Retina (tissue), 1 donor: ENCODE data around the gene KLB.
"Not testable (repeated sequence)": the region's sequence is repeated elsewhere in the genome, so short reads cannot be mapped to it uniquely, and the experiment has no call there.

Experiments used
- DNase-seq: peaks from one replicate; pipeline ENCODE4 v3.0.0-alpha.2; 2016

KLB gene

DNA sequence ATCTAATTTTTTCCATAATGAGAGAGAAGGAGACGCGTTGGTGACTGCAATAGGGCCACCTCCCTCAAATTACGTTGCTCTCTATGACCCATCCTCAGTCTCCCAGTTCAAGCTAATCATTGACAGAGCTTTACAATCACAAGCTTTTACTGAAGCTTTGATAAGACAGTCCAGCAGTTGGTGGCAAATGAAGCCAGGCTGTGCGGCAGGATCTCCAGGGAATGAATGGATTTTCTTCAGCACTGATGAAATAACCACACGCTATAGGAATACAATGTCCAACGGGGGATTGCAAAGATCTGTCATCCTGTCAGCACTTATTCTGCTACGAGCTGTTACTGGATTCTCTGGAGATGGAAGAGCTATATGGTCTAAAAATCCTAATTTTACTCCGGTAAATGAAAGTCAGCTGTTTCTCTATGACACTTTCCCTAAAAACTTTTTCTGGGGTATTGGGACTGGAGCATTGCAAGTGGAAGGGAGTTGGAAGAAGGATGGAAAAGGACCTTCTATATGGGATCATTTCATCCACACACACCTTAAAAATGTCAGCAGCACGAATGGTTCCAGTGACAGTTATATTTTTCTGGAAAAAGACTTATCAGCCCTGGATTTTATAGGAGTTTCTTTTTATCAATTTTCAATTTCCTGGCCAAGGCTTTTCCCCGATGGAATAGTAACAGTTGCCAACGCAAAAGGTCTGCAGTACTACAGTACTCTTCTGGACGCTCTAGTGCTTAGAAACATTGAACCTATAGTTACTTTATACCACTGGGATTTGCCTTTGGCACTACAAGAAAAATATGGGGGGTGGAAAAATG, at the start of gene KLB:
KLB (plus strand) TSS at position 168 of the 821 bp plus-strand sequence; CDS start at position 188, 20 bp downstream.
- peak; percentile 3 for DNase-seq

DNA sequence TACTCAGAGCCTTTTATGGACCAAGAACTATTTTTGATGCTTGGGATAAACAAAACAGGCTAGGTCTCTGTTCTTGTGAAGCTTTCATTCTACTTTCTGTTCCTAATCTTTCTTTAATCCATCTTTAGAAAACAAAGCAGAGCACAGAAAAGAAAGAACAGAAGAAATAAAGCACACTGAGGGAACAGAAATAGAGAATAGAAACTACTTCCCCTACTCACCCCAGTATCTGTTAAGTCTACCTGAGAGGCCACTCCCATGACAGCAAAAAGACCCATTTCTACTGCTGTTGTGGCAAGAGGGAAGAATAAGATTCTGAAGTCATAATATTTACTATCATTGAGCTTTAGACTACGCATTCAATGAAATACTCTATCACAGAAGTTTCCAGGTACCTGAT, 49.7 kb upstream of the KLB start:
- DNase-seq: no peak

DNA sequence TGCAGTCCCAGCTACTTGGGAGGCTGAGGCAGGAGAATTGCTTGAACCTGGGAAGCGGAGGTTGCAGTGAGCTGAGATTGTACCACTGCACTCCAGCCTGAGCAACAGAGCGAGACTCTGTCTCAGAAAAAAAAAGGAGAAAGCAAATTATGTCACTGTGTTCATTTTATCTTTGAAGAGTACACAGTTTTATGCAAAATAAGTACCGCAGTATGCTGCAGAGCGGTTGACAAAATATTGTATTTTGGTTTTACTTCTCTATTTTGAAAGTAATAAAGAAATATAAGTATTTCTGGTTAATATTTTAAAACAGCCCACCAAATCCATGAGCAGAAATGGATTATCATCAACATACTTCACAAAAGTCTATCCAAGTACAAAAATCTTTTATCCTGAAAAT, 46.1 kb upstream of the KLB start:
- not testable (repeated sequence) for DNase-seq

DNA sequence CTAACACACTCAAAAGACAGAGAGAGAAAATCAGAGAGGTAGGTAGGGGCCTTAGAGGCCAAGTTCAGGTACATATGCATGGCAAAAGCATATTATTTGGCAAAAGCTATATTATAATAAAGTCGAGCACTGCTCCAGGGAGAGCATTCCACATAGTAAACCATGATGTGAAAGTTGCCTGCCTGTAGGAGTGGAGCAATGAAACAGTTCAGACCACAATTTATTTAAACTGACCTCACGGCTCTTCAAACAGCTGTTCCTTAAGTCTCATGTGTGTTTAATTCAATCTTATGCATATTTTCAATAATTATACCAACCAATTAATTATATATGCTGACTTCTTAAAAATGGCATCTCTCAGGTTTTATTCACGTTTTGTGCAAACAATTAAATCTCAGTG, 43.9 kb upstream of the KLB start:
- no peak for DNase-seq

DNA sequence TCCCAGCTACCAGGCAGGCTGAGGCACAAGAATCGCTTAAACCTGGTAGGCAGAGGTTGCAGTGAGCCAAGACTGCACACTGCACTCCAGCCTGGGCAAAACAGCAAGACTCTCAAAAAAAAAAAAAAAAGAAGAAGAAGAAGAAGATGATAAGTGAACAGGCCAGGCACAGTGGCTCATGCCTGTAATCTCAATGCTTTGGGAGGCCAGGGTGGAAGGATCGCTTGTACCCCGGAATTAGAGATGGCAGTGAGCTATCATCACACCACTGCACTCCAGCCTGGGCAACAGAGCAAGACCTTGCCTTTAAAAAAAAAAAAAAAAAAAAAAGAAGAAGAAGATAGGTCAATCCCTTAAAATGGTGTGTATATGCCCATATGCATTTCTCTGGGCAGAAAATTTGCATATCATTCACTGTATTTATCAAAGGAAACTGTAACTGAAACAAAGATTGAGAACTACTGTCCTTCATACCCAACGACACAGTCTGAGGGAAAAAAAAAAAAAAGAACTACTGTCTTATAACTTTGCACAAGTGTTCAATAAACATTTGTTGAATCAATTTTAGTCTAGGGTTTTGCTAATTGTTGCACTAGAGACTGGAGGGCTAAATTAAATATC, 42.8 kb upstream of the KLB start:
- DNase-seq: no peak

DNA sequence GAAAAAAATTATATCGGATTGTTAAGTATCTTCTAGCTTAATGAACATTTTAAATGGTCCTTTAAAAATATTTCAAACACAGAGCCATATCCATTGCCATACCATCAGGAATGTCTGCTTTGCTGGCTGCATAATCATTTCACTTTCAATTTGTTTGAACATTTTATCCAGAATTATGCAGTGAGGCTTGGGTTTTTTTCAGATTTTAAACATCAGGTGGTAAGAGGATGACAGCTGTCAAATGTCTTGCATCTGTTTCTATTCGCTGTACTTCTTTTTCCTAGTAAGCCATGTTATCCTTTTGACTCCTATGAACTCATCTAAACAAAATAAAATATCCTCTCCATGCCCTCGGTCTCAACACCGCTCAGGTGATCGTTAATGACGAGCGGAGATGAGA, 41.4 kb upstream of the KLB start:
- DNase-seq: no peak

DNA sequence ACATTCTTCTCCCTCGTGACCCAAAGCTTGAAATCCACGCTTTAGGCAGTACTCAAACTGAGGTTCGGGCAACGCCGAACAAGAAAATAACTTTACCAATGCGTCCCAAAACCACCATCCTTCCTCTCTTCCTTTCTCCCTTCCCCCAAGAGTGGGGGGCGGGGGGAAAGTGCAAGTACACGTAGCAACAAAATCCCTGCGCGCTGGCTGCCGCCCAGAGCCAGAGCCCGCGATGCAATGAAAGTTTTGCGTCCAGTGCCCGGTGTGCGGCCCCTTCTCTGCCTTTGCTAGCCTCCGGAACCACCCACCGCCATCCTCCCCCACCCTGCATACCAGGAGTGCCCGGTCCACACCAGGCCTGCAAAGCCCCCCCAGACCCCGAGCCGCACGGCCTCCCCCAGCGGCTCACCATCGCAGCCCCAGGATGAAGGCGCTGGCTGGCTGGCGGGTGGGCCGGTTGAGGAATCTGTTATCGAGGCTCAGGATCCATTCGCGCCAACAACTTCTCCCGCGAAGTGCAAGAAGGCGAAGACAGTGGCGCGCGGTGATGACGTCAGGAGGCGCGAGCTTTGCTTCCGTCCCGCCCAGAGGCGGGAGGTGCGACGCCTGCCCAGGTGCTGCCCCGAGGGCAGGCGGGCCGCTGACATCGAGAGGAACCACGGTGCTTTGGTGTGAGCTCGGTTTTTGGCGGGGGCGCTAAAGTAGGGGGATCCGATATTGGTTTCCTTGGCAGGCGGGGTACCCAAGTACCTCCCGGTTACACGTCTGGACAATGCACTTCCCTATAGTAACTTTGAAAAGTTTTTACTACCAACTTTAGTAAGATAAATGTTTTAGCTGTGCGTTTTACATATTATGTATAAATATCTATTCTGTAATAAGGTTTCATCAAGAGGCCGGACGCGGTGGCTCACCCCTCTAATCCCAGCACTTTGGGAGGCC, 40.6 kb upstream of the KLB start, which contains the start of gene RFC1:
RFC1 (minus strand) TSS at position 533 of the 942 bp plus-strand sequence; CDS start at position 412, 121 bp downstream.
- peak; percentile 96 for DNase-seq

DNA sequence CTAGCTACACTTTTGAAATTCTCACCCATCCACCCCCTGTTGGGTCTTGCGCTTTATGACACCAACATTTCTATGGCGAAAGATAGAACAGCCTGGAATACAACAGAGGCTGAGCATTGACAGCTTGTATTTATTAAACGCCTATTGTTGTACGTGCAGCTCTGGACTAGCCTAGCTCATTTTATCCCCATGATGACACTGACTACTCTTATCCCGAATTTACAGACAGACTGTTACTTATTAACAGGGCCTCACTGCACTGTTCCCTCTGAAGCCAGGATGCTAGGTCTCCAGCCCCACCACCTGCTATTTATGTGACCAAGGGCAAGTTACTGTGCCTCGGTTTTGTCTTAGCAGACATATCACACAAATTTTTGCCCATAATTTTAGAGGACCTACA, 39.6 kb upstream of the KLB start:
- no peak for DNase-seq

DNA sequence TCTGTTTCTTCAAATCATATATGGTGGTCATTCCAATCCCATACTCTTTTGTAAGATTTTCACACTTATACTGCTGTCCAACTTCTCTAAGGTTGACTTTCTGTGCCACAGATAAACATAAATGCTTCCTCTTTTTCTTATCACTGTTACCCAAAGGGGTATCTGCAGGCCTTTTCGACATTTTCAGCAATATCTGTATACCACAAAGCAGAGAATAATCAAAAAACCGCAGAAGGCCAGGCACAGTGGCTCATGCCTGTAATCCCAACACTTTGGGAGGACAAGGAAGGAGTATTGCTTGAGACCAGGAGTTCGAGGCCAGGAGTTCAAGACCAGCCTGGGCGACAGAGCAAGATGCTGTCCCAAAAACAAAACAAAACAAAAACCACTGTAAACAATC, 37.4 kb upstream of the KLB start:
- no peak for DNase-seq

DNA sequence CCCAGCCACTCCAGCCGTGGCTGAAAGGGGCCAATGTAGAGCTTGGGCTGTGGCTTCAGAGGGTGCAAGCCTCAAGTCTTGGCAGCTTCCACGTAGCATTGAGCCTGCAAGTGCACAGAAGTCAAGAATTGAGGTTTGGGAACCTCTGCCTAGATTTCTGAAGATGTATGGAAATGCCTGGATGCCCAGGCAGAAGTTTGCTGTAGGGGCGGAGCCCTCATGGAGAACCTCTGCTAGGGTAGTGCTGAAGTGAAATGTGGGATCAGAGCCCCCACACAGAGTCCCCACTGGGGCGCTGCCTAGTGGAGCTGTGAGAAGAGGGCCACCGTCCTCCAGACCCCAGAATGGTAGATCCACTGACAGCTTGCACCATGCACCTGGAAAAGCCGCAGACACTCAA, 35.5 kb upstream of the KLB start:
- DNase-seq: not testable (repeated sequence)

DNA sequence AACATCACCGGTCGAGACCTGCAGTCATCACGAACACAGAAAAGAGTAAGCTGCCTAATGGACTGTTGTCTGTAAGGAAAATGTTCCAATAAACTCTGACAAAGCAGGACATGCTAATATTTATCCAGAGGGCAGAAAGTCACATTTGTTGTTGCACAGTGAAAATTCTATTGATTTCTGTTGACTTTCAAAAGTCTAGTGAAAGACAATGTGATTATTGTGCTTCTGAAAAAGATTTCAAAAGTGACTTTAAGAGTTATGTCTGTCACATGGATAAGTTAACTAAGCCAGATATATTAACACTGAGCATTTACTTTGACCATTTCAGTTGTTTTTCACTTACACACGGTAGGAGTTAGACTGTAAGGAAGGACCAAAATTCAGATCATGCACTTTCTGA, 31.3 kb upstream of the KLB start:
- DNase-seq: no peak

DNA sequence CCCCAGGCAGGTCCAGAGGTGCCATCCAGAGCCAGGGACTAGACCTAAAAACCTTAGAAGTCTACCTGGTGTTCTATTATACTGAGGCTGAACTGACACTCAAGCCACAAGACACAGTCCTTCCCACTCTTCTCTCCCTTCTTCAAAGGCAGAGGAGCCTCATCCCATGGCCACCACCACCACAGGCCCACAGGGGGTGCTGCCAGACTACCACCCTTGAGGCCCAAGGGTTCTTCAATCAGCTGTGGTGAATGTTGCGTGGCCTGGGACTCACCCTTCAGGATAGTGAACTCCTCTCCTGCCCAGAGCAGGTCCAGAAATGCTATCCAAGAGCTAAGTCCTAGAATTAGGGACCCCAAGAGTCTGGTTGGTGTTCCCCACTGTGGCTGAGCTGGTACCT, 23.0 kb upstream of the KLB start:
- no peak for DNase-seq

DNA sequence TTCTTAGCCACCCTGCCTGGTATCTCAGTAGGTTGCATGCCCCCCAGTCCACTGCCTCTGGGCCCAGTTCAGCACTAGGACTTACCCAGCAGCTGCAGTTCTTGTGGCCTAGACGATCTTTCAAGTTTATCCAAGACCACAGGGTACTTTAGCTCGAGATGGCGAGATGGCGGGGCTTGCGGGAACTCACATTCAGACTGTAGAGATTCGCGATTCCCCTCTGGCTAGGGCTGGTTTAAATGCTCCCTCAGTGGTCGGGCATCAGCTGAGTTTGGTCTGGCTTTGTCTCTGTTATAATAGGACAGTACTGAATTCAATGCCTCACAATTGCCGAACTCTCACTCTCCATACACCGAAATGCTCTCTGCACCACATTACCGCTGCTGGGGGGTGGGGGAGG, 22.2 kb upstream of the KLB start:
- DNase-seq: no peak

DNA sequence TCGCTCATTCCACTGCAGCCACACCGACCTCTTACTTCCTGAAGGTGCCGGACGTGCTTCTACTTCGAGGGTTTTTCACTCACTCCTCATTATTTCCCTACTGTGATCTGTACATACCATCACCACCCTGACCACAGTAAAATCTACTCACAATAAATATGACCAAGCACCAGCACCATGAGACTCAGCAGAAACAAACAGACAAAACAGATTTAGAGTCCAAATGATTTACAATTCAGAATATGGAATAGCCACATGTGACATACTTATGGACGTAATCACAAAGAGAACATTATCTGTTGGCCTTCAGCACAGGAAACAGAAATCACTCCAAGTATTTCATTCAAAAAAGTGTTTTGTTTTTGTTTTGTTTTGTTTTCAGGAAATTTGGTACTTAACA, 16.1 kb upstream of the KLB start:
- no peak for DNase-seq

DNA sequence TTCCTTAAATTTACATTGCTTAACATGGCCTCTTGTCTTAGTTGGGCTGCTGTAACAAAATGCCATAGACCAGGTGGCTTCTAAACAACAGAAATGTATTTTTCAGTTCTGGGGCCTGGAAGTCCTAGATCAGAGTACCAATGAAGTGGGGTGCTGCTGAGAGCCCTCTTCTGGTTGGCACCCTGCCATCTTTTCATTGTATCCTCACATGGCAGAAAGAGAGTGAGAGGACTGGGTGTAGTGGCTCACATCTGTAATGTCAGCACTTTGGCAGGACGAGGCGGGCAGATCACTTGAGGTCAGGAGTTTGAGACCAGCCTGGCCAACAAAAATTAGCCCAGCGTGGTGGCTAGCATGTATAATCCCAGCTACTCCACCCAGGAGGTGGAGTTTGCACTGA, 12.0 kb upstream of the KLB start:
- no peak for DNase-seq

DNA sequence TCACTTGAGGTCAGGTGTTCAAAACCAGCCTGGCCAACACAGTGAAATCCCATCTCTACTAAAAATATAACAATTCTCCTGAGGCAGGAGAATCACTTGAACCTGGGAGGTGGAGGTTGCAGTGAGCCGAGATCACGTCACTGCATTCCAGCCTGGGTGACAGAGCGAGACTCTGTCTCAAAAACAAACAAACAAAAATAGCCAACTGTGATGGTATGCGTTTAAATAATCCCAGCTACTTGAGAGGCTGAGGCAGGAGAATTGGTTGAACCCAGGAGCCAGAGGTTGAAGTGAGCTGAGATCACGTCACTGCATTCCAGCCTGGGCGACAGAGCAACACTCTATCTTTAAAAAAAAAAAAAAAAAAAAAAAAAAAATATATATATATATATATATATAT, 5.1 kb upstream of the KLB start:
- not testable (repeated sequence) for DNase-seq

DNA sequence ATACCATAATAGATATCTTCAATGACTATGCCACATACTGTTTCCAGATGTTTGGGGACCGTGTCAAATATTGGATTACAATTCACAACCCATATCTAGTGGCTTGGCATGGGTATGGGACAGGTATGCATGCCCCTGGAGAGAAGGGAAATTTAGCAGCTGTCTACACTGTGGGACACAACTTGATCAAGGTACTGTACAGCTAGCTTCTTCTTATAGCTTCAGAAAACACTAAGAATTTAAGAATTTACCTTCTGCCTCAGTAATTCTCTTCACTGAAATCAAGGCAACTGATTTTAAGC, 805 bp downstream of the KLB start:
- no peak for DNase-seq

DNA sequence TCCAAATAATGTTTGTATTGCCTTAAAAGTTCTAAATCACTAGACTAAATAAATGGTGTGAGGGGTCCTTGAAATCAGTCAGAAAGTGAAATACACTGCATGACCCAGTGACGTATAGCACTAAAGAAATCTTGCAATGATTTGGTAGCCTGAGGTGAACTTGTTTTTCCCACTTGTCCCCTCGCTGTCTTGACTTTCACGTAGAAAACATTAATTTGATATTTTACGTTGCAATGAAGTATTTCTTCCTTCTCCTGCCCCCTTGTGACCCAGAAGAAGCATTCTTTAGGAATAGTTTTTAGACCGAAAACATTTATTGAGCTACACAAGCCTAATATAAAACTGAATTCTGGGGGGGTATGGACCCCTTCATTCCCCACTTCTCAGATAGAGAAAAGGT, 3.7 kb downstream of the KLB start:
- DNase-seq: no peak

DNA sequence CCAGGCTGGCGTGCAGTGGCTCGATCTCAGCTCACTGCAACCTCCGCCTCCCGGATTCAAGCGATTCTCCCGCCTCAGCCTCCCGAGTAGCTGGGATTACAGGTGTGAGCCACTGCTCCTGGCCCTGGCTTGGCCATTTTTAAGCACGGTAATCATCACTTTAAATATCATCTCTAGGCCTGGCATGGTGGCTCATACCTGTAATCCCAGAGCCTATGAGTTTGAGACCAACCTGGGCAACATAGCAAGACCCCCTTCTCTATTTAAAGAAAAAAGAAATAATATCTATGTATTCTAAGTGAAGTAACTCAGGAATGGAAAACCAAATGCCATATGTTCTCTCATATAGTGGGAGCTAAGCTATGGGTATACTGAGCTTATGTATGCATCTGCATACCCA, 4.8 kb downstream of the KLB start:
- DNase-seq: not testable (repeated sequence)

DNA sequence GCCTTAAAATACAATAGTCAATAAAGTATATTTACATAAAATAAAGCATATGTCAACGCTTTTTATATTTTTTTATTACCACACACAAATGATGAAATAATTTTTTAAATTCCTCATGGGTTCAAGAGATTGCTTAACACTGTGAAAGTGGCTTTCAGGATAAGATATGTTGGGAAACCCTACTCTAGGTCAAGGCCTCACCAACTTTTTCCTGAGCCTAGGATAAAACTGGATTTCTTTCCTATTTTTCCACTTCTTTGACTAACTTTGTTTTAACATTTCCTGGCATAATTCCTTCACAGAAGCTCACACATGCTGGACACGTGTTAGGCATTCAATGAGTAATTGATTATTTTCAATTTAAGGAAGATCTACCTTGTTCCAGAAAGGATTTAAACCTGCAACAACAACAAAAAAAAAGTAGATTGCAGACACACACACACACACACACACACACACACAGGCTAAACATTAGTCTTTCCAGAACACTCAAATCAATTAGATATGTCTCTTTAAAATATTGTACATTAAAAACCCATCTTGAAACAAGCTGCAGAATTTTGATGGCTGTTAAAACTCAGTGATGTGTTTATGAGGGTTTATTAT, 9.1 kb downstream of the KLB start:
- DNase-seq: no peak

DNA sequence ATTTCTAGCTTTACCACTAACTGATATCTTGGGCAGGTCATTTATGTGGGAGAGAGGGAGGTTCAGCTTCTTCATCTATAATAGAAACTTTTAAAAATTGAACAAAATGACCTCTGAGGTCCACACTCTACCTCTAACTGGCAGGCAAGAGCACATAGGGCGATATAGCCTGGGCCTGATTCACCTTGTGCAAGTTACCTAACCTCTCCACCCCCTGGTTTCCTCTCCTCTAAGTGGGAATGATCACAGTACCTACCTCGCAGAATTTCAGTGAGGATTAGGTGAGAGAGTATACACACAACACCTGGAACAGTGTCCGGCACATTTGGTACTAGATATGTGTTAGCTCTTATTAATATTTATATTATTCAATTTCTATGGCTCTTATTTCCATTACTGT, 15.5 kb downstream of the KLB start:
- no peak for DNase-seq

DNA sequence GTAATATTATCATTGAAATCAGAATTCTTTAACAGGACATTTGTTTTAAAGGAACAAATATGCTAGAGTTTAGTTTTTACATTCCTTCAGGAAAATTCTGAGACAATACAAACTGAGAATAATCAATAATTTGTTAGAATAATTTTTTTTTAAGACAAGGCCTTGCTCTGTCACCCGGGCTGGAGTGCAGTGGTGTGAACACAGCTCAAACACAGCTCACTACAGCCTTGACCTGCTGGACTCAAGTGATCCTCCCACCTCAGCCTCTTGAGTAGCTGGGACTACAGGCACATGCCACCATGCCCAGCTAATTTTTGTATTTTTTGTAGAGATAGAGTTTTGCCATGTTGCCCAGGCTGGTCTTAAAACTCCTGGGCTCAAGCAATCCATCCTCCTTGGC, 18.6 kb downstream of the KLB start:
- DNase-seq: not testable (repeated sequence)

DNA sequence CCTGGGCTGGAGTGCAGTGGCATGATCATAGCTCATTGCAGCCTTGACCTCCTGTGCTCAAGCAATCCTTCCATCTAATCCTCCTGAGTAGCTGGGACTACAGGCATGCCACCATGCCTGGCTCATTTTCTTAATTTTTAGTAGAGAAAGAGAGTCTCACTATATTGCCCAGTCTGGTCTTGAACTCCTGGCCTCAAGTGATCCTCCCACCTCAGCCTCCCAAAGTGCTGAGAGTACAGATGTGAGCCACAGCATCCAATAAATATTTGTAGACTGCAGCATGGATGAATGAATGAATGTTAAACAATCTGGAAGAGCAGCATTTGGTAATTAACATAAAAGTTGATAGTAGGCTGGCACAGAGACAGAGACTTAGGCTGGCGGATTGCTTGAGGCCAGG, 20.0 kb downstream of the KLB start:
- DNase-seq: no peak
